Activated naive CD8-positive, alpha-beta T cell treated with anti-CD3 and anti-CD28 coated beads, Interleukin-2, amount 10 ng/mL, durations not matched to agents 7 days and 5 days (primary cell): ENCODE results near the gene DBR1. TPM values are rescaled to one million over a fixed set of nuclear protein-coding genes. Genes with fewer than 3 reads are reported as not detected.

Experiments used
- ATAC-seq: fragments of 150-1000 bp; cut with Tn5 transposase; one replicate; pipeline ENCODE4 v1.10.0; 2021; ENCODE audit warnings: low read depth, moderate library complexity
- POLR2A ChIA-PET: fragments of 350-600 bp; sonication (Branson Sonifier 250); formaldehyde crosslinking; loops from one replicate; lab custom pipeline; 2021; ENCODE audit warnings: antibody characterized with exemption; lab: Charles Lee
- DNase-seq: peaks from one replicate; pipeline ENCODE4 v3.0.0; 2021
- H3K27ac Mint-ChIP-seq: one replicate; pipeline ENCODE4 v1.8.0; 2022; ENCODE audit warnings: mild to moderate bottlenecking, mixed read lengths
- H3K27me3 Mint-ChIP-seq: one replicate; pipeline ENCODE4 v1.8.0; 2022; ENCODE audit warnings: mild to moderate bottlenecking, moderate library complexity, mixed read lengths
- H3K36me3 Mint-ChIP-seq: one replicate; pipeline ENCODE4 v1.8.0; 2021; ENCODE audit warnings: mild to moderate bottlenecking, mixed read lengths
- H3K4me1 Mint-ChIP-seq: one replicate; pipeline ENCODE4 v1.8.0; 2021; ENCODE audit warnings: mixed read lengths
- H3K4me3 Mint-ChIP-seq: one replicate; pipeline ENCODE4 v1.8.0; 2022; ENCODE audit warnings: mild to moderate bottlenecking, moderate library complexity, mixed read lengths
- H3K9me3 Mint-ChIP-seq: one replicate; pipeline ENCODE4 v1.8.0; 2021; ENCODE audit warnings: mixed read lengths
- total RNA-seq, 2 experiments: library from RNA; stranded (reverse); gene quantifications; one replicate each; pipeline ENCODE4 v1.2.3, GENCODE V29; 2021

DBR1 gene
- total RNA-seq, 2 experiments from 2014 or later = 22.6 to 25.7 TPM

DNA sequence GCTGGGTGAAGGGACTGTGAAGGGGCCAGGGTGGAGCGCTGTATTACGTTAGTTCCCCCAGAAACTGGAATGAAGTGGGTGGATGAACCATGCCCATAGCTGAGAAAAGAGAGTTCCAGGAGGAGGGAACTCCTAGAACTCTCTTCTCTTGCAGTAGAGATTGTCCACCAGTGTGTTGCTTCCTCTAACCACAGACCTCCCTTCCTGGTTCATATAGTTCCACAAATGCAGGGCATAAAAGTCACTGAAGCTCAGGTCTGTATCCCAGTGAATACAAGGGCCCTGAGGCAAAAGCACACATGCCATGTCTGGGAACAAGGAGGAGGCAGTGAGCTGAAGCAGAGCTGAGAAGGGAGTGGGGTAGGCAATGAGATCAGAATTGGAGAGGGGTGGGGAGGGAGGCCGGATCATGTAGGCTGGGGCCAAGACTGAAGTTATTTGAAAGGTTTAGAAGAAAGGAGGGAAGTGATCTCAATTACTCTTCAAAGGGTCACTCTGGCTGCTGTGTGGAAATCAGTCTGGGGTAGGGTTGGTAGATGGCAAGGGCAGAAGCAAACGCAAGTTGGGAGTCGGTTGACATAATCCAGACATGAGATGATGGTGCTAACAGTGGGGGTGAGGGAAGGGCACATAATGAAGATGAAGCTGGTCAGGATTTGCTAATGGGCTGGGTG, 49.0 kb downstream of the DBR1 start:
- ATAC-seq = no peak
- H3K4me1 Mint-ChIP-seq = no peaks in the 10 kb centered on the region
- peaks cover 20% of the 10 kb centered on the region for H3K27me3 Mint-ChIP-seq
- POLR2A ChIA-PET = no interaction called here
- DNase-seq = no peak
- no peak overlapping the region for H3K4me3 Mint-ChIP-seq
- no peak overlapping the region for H3K27ac Mint-ChIP-seq
- H3K36me3 Mint-ChIP-seq = no peaks in the 10 kb centered on the region
- no peaks in the 10 kb centered on the region for H3K9me3 Mint-ChIP-seq

DNA sequence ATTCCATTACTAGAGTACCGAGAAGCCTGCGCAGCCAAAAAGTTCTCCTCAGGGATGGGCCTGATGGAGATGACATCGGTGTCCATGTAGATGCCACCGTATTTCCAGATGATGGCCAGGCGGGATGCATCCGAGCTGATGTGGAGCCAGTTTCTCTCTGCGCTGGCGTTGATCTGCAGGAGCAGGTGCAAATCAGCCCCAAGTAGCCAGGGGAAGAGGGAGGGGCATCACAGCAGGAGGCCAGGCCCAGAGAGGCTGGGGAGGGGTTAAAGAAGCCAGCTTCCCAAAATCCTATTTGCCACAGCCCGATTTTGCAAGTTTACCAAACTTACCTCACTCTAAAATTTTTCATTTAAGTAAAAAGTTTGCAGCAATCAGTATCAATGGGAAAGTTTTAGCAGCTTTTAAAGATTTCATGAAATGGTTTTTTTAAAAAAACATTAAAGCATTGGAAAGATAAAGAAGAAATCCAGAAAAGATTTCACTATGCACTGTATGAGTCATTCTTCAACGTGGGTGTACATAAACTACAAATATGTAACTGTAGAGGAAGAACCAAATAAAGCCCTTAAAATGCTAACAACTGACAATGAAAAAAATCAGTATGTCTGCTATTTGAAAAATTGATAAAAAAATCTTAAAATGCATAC, 49.9 kb downstream of the DBR1 start:
- Mint-ChIP-seq H3K4me3 (no peak overlapping the region), H3K36me3 (no peaks in the 10 kb centered on the region), H3K27me3 (peaks cover 15% of the 10 kb centered on the region), H3K9me3 (no peaks in the 10 kb centered on the region), H3K4me1 (no peaks in the 10 kb centered on the region), H3K27ac (no peak overlapping the region)
- DNase-seq = no peak
- no peak for ATAC-seq
- POLR2A ChIA-PET = no interaction called here

DNA sequence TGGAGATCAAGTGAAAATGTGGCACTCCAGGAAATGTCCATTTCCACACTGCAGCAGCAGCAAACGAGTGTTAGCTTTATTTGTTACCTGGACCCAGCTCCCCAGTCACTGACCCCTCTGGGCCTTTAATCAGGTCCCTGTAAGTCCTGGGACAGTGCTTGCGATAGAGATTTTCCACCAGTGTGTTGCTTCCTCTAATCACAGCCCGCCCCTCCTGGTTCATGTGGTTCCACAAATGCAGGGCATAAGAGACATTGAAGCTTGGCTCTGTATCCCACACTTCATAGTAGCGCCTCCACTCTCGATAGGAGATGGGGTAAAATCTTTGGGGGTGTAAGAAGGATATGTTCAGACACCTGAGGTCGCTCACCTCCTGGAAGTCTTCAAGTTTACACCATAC, 50.5 kb downstream of the DBR1 start:
- Mint-ChIP-seq H3K36me3 (no peaks in the 10 kb centered on the region), H3K27ac (no peak overlapping the region), H3K9me3 (no peaks in the 10 kb centered on the region), H3K27me3 (peaks cover 15% of the 10 kb centered on the region), H3K4me3 (no peak overlapping the region), H3K4me1 (no peaks in the 10 kb centered on the region)
- DNase-seq (no peak), ATAC-seq (no peak)
- POLR2A ChIA-PET = no interaction called here

DNA sequence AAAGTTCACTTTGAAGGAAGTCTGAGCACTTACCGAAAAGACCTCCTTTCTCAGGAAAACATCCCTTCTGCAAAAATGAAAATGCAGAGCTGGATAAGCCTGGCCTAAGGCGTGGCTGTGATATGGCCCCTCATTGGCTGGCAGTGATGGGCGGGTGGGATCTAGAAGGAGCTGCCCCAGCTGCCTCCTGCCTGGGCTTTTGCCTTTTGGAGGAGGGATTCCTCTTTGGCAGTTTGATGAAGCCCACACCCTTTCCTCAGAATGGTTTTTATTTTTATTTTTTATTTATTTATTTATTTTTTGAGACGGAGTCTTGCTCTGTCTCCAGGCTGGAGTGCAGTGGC, 55.3 kb downstream of the DBR1 start:
- peaks cover 26% of the 10 kb centered on the region for H3K27me3 Mint-ChIP-seq
- no peak overlapping the region for H3K4me3 Mint-ChIP-seq
- peaks cover 4% of the 10 kb centered on the region for H3K4me1 Mint-ChIP-seq
- ATAC-seq (no peak), DNase-seq (no peak)
- no peak overlapping the region for H3K27ac Mint-ChIP-seq
- no peaks in the 10 kb centered on the region for H3K9me3 Mint-ChIP-seq
- no peaks in the 10 kb centered on the region for H3K36me3 Mint-ChIP-seq
- POLR2A ChIA-PET = no interaction called here

DNA sequence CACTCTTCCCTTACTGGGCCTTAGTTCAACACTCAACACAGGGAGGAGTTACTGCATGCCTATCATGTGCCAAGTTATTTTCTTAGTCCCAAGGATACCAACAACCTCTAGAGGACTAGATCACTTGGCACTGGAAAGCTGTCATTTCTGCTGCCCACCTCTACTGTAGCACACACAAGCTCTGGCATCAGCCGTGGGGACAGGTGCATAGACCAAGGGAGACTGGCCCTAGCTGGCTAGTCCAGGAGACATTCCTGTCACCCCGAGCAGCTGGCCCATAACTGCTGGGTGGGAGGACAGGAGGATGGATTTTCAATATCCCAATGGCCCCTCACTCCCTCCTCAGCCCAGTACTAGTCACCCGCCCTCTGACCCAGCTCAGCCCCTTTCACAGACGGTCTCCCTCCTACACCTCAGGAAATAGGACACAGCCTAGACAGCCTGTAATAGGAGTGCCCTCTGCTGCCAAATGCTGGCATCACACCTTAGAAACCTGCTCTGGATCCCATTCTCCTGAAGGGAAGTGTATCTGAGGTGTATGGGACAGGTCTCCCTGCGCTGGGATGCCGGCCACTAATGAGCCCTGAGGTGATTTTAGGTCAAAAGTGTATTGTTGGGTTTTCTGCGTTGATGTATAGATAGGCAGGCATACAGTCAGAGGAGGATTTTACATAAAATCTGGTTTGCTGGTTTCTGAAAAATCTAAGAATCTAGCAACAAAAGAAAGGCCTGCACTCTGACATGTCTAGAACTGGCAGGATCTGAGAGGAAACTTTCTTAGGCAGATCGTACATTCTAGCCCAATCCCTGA, 55.9 kb downstream of the DBR1 start:
- ATAC-seq (peak; percentile 51), DNase-seq (peak; percentile 61)
- no peaks in the 10 kb centered on the region for H3K9me3 Mint-ChIP-seq
- H3K27me3 Mint-ChIP-seq = peaks cover 26% of the 10 kb centered on the region
- peaks cover 4% of the 10 kb centered on the region for H3K4me1 Mint-ChIP-seq
- H3K4me3 Mint-ChIP-seq = no peak overlapping the region
- H3K27ac Mint-ChIP-seq = no peak overlapping the region
- POLR2A ChIA-PET = interaction anchor here (0.6 kb wide), 1 partner anchor 50 kb away, joined by 3 read pairs; no protein-coding TSS in a partner anchor
- no peaks in the 10 kb centered on the region for H3K36me3 Mint-ChIP-seq

DNA sequence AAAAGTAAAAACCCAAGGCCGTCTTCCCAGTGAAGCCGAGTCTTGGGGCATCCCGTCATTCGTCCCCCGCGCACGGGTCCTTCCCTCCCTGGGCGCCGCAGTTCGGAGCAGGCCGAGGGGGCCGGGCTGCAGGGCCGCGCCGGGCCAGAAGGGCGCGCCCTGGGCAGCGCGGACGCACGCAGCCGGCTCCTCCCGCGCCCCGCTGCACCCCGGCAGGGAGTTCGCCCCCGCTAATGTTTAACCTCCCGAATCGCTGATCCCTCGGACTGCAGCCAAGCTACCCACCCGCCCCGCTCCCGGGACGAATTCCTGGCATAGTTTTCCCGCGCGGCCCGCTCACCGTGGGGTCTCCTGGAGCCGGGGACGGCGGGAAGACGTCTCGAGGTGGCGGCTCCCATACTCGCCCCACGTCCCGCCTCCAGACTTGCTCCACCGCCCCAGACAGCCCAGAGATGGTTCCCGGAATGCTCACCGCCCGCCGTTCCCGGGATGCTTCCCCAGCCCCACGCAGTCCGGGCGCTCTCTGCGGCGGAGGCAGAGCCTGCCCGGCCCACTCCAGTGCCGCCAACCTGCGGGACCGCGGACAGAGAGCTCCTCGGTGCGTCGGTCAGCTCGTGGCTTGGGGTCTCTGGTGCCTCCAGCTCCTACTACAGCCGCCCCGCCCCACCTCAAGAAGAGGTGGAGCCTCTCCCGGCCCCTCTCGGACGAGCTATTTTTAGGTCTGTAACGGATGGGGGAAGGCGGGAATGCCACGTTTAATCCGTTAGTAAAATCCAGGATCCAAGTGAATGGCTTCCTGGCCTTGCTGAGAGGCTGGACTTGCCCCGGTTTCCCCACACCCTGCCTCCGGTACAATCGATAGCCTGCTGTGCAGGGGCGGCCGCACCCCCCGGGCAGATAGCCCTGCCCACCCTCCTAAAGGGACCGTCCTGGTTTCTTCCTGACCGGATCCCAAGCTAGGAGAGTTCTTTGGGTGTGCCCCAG, 59.4 kb downstream of the DBR1 start, which contains the start of gene DZIP1L:
TSS of gene DZIP1L (minus strand) at position 621 of the 984 bp plus-strand sequence. CDS start 11,637 bp downstream, outside the sequence.
- Mint-ChIP-seq H3K27me3 (peaks cover 21% of the 10 kb centered on the region), H3K4me1 (peaks cover 4% of the 10 kb centered on the region), H3K36me3 (no peaks in the 10 kb centered on the region), H3K9me3 (no peaks in the 10 kb centered on the region), H3K4me3 (peak within 1 kb of the TSS; percentile 84), H3K27ac (no peak within 1 kb of the TSS)
- POLR2A ChIA-PET = no interaction called here
- ATAC-seq (peak; percentile 96), DNase-seq (peak; percentile 67)

DNA sequence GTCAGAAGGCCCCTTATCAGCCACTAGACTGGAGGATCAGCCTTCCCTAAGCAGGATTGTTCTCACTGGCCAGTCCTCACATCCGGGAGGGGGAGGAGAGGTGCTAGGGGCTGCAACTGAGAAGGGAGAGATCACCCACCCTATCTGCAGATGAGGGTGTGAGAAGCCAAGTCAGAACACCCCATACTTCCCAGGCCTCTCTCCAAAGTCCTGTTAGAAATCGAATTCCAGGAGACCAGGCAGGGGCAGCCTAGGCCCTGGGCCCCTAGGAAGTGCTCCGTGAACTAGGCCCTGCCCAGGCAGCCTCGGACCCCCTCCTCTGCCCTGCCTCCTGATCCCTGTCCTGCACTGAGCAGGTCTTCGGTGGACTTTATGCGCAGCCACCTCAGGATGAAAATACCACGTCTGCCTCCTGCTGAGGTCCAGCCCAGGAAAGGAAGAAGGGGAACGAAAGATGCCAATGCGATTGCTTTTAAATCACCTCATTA, 60.2 kb downstream of the DBR1 start:
- Mint-ChIP-seq H3K4me1 (peaks cover 4% of the 10 kb centered on the region), H3K36me3 (no peaks in the 10 kb centered on the region), H3K4me3 (peak overlapping the region; percentile 84), H3K9me3 (no peaks in the 10 kb centered on the region), H3K27ac (no peak overlapping the region), H3K27me3 (peaks cover 24% of the 10 kb centered on the region)
- no peak for ATAC-seq
- POLR2A ChIA-PET = no interaction called here
- no peak for DNase-seq

DNA sequence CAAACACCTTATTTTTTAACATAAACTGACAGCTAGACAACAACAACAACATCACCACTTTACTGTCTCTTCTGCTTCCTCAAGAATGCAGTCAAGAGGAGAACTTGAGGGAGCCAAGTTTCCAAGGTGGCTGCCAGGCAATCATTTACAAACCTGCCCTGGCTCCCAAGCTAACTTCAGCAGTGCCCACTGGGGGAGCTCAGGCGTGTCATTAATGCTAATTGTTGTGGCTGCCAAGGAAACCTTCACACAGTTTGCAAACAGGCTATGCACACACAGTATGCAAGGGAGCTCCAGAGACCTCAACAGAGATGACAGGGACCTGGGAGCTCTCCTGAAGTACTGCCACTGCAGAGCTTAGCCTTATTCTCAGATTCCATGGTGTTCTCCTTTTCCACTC, 61.4 kb downstream of the DBR1 start:
- POLR2A ChIA-PET = no interaction called here
- Mint-ChIP-seq H3K27ac (no peak overlapping the region), H3K27me3 (peaks cover 24% of the 10 kb centered on the region), H3K4me1 (peaks cover 3% of the 10 kb centered on the region), H3K36me3 (no peaks in the 10 kb centered on the region), H3K9me3 (no peaks in the 10 kb centered on the region), H3K4me3 (no peak overlapping the region)
- ATAC-seq (no peak), DNase-seq (no peak)

DNA sequence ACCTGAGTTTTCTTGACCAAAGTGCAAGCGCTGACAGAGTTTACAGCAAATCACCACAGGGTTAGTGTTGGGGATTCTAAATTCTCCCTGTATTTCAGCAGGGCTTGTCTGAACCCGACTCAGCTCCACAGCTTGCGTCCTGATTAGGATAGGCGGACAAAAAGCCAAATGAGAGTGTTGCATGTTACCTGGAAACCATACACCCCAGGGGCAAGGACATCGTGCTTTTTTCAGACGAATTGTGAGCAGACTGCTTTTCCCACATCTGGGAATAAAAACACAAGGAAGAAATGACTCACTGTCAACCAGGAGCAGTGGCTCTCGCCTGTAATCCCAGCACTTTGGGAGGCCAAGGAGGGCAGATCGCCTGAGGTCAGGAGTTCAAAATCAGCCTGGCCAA, 62.4 kb downstream of the DBR1 start:
- DNase-seq (no peak), ATAC-seq (no peak)
- Mint-ChIP-seq H3K9me3 (no peaks in the 10 kb centered on the region), H3K4me1 (peaks cover 3% of the 10 kb centered on the region), H3K36me3 (no peaks in the 10 kb centered on the region), H3K27me3 (peaks cover 24% of the 10 kb centered on the region), H3K27ac (no peak overlapping the region), H3K4me3 (no peak overlapping the region)
- POLR2A ChIA-PET = no interaction called here

Other genes starting within 250 kb of the DBR1 start
- not detected for gene CLDN18, start 164.8 kb downstream of the DBR1 start, total RNA-seq
- under 1 TPM in 1 of 2 experiments, not detected in 1; 0.40 TPM for gene DZIP1L, start 59.3 kb downstream of the DBR1 start, total RNA-seq
- not detected for gene A4GNT, start 42.5 kb downstream of the DBR1 start, total RNA-seq
- gene ARMC8, start 12.4 kb upstream of the DBR1 start, total RNA-seq = 10 to 100 TPM; 53.1 to 60.9 TPM
- 1 to 10 TPM in 1 of 2 experiments, under 1 TPM in 1; 0.57 to 1.7 TPM for gene NME9, start 154.9 kb upstream of the DBR1 start, total RNA-seq
- gene MRAS, start 173.7 kb upstream of the DBR1 start, total RNA-seq = 1 to 10 TPM in 1 of 2 experiments, under 1 TPM in 1; 0.69 to 1.0 TPM